C4-2B (cell line): ENCODE results near the gene NAP1L4.

Experiments used
- H3K27ac ChIP-seq: fragments of 450-650 bp; 2 replicates; pipeline ENCODE4 v1.5.1; 2017
- ZFX ChIP-seq: fragments of 450-650 bp; IDR thresholded peaks from 2 replicates; pipeline ENCODE4 v1.6.1; 2017
- TF ChIP-seq, protein P1 (sequence below): fragments of 450-650 bp; conservative IDR thresholded peaks from 2 replicates; pipeline ENCODE4 v1.5.1; 2017; ENCODE audit warnings: mild to moderate bottlenecking

The NAP1L4 gene

DNA sequence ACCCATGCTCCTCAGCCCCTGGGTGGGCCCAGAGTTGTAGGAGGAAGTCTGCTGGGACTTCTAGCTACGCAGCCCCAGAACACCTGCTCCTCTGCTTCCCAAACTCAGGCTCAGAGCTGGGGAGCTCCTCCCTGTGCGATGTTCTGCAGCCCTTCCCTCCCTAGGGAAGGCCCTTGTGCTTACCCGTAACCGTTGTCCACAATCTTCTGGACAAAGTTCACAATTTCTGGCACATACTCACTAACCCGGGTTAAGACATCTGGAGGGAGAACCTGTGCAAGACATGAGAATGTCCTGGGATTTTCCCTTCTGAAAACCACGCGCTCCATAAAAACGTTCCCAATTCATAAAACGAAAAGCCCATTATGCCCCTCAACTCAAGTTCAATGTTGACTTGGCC, 36.7 kb upstream of the NAP1L4 start:
- TF ChIP-seq ZFX = no peak
- TF ChIP-seq, protein P1, sequence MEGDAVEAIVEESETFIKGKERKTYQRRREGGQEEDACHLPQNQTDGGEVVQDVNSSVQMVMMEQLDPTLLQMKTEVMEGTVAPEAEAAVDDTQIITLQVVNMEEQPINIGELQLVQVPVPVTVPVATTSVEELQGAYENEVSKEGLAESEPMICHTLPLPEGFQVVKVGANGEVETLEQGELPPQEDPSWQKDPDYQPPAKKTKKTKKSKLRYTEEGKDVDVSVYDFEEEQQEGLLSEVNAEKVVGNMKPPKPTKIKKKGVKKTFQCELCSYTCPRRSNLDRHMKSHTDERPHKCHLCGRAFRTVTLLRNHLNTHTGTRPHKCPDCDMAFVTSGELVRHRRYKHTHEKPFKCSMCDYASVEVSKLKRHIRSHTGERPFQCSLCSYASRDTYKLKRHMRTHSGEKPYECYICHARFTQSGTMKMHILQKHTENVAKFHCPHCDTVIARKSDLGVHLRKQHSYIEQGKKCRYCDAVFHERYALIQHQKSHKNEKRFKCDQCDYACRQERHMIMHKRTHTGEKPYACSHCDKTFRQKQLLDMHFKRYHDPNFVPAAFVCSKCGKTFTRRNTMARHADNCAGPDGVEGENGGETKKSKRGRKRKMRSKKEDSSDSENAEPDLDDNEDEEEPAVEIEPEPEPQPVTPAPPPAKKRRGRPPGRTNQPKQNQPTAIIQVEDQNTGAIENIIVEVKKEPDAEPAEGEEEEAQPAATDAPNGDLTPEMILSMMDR = no peak
- H3K27ac ChIP-seq = no peak overlapping the region

DNA sequence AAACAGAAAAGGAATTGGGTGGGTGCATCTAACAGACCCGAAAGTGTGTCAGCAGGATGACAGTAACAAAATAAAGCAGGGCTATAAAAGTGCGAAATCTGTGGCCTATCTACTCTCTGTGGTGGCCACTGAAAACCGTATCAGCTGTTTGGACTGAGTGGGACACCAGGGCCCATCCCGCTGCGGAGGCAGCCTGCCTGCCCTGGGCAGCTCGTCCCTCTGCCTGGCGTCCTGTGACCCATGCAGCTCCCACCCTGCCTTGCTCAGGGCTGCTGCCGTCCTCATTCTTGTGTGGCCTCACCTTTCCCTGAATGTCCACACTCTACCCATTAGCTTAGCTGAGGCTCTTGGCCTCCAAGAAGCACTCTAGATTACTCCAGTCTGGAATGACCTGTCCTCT, 34.7 kb upstream of the NAP1L4 start:
- H3K27ac ChIP-seq = no peak overlapping the region
- no peak for TF ChIP-seq ZFX
- TF ChIP-seq, protein P1 = no peak

DNA sequence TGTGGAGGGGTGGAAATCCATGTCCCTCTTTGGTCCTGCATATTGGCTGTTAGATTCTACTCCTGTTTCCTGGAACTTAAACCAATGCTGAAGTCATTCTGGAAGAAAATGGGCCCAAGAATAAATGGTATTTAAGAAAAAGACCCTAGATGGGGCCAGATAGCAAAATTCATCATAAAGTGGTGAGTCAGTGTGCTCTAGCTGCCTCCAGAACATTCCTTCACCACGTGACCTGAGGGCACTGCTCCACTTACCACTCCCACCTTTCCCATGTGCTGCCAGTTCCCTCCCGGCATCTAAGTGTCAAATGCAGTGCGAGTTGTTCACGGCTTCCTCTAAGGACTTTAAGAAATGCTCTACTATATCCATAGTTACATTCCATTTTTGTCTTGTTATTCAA, 30.9 kb upstream of the NAP1L4 start:
- TF ChIP-seq ZFX = no peak
- TF ChIP-seq, protein P1 = no peak
- no peak overlapping the region for H3K27ac ChIP-seq

DNA sequence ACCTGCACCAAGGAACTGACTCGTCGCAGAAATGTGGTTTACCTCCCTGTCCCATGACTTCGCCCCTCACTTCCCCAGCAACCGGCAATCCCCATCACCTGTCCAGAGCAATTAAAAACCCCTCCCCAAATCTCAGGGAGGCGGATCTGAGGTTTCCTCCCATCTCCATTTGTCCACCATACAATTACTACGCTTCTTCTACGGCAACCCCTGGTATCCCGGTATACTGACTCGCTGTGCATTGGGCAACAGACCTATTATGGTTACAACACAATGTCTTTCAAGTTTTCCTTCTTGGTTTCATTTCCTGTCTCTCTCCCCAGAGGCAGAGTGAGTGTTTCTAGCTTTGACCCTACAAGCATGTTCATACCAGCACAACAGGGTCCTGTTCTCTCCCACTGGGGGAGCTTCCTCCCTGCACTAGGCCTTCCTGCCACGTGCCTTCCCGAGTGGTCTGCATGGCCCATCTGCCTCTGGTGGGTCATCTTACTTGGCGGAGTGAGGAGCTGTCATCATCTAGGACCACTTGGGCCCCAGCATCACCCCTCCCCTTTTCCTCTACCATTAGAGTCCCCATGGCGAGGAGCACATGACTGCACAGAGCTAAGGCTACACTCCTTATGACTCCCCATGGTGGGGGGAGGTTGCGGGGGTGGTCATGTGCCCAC, 30.3 kb upstream of the NAP1L4 start:
- TF ChIP-seq, protein P1 = no peak
- no peak for TF ChIP-seq ZFX
- H3K27ac ChIP-seq = no peak overlapping the region

DNA sequence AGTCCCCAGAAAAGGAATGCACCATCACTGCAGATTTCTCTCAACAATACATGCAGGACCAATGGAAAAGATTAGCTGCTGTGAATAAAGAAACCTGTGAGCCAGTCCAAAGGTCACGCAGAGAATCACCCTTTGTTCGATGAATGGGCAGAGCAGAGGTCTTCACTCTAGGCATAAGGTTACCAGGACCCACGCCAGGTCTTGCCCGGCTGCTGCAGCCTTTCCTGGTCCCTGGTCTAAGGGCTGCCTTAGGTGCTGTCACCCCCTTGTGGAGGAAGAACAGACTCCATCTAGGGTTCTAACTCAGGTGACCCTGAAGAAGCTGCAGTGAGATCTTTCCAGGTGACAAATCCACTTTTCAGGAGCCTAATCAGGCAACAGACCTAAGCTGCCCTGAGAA, 29.0 kb upstream of the NAP1L4 start:
- no peak for TF ChIP-seq ZFX
- TF ChIP-seq, protein P1 = no peak; the same call in 1 of the 2 replicates
- no peak overlapping the region for H3K27ac ChIP-seq

DNA sequence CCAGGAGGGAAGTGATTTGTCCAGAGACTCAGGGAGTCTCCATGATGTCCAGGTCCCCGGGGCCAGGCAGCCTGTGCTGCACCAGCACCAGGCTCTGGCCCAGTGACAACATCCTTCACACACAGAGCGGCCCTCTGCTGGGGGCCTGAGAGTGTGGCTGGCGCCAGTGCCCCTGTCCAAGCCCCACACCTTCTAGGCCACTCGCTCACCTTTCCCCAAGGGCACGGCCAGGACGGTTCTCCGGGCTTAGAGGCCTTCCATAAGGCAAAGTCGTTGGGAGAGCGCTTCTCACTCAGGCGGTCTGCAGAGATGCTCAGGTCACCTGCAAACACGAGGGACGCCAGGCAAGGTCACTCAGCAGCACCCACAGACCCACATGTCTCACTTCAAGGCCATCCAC, 27.9 kb upstream of the NAP1L4 start:
- TF ChIP-seq, protein P1 = no peak
- TF ChIP-seq ZFX = no peak

DNA sequence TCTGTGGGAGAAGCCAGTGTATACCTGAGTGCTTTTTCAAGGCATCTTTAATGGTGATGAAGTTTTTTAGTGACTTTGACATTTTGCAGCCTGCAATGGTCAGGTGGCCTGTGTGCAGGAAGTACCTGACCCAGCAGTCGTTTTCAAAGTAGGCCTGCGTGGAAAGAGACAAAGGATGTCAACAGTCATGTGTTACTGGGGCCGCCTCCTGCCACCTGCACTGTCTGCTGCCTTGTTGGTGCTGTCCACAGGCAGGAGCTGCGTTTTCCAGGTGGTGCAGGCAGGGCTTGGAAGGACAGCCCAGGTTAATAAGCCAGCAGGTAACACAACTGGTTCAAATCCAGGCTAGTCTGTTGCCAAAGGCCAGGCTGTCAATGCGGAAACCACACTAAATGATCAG, 26.5 kb upstream of the NAP1L4 start:
- TF ChIP-seq, protein P1 = no peak
- TF ChIP-seq ZFX = no peak
- no peak overlapping the region for H3K27ac ChIP-seq

More for the DNA sequence above, 27.9 kb upstream of the NAP1L4 start:
- H3K27ac ChIP-seq = no peak overlapping the region
